Uterus (tissue), 4 donors: Measurements from ENCODE around the gene GALR1. TPM values are rescaled to one million over a fixed set of nuclear protein-coding genes. Genes with fewer than 3 reads are reported as not detected.

Experiments used
- DNase-seq, 2 donors: peaks; one replicate each; pipeline ENCODE4 v3.0.0-alpha.2; 2019 to 2020
- H3K27ac ChIP-seq, 2 donors: fragments of 200-600 bp; sonication (generic); 1 replicate in 1 of 2; 2 replicates in 1 of 2; pipeline ENCODE4 v1.5.1; 2016 to 2018
- H3K27me3 ChIP-seq, 2 donors: fragments of 200-600 bp; sonication (generic); one replicate each; pipeline ENCODE4 v1.5.1; 2018 to 2019; ENCODE audit warnings: control low read depth in 1 of 2
- H3K36me3 ChIP-seq, 2 donors: fragments of 200-600 bp; sonication (generic); one replicate each; pipeline ENCODE4 v1.5.1; 2019; ENCODE audit warnings: control low read depth in 1 of 2
- H3K4me1 ChIP-seq, 2 donors: fragments of 200-600 bp; sonication (generic); one replicate each; pipeline ENCODE4 v1.5.1; 2018 to 2019; ENCODE audit warnings: control low read depth in 1 of 2
- H3K4me3 ChIP-seq, 2 donors: fragments of 200-600 bp; sonication (generic); 1 replicate in 1 of 2; 2 replicates in 1 of 2; pipeline ENCODE4 v1.5.1; 2018 to 2019; ENCODE audit warnings: mild to moderate bottlenecking in 1 of 2
- H3K9me3 ChIP-seq, 2 donors: fragments of 200-600 bp; sonication (generic); one replicate each; pipeline ENCODE4 v1.5.1; 2019; ENCODE audit warnings: control low read depth in 1 of 2
- POLR2A ChIP-seq, 2 donors: fragments of 450-650 bp; IDR thresholded peaks; one replicate each; pipeline ENCODE4 v1.6.1; 2016; ENCODE audit warnings: antibody characterized with exemption in 2 of 2, mild to moderate bottlenecking in 1 of 2, moderate library complexity in 1 of 2
- intact Hi-C: fragments of 100-400 bp; cut with DNase I; formaldehyde crosslinking; loops from one replicate; pipeline ENCODE4 v1.15.1; 2023; ENCODE audit warnings: low total_unique reads
- total RNA-seq, 4 donors: library from RNA; depleted of rRNA in 3 of 4; stranded (reverse); fragments of >200 nt in 3 of 4; gene quantifications; one replicate each; pipeline versions ENCODE4 v1.1.0 to v1.2.4, GENCODE V29; 2014 to 2023
- TF ChIP-seq, protein P1 (sequence below), 4 experiments: fragments of 200-600 bp in 2 of 4; fragments of 450-650 bp in 2 of 4; sonication (generic) in 2 of 4; IDR thresholded peaks; one replicate each; pipeline ENCODE4 v1.5.1; 2016 to 2019; ENCODE audit warnings: antibody characterized with exemption in 4 of 4, mild to moderate bottlenecking in 2 of 4, moderate library complexity in 1 of 4
- donor health status: DM: yes; HTN: yes; CAD: no.

The GALR1 gene
- total RNA-seq, 4 donors from 2014 or later: 0.21 TPM; not detected in 3

DNA sequence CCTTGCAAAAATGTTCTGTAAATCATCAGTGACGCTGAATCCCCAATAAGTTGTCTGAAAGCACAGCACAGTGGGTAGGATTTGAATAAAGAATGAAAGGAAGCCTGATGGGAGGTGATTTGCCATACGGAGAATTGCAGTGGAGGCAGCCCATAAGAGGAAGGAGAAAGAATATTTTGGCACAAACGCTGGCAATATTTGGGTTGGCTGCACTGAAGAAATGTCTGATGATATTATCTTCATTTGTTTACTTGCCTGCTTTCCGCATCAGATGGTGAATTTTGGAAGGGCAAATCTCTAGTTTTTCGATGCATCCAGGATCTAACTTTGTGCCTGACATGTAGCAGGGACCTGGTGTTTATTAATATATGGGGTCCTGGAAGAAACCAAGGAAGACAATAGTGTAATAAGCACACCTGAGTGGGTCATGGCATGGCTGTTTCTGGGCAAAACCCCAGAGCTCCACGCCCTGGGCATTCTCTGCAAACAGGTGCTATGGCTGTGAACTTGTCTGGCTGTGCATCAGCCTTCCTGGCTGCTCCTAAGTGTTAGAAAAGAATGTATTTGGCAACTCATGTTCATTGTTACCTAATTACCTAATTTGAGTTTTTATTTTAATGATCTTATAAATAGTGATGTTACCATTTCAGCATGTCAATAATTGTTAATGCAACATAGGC lies 5.9 kb downstream of the GALR1 start:
- Histone ChIP-seq H3K4me3 (no peak overlapping the region), H3K4me1 (peaks cover 0 to 6% of the 10 kb centered on the region in 2 donors), H3K36me3 (no peaks in the 10 kb centered on the region), H3K27ac (no peak overlapping the region), H3K9me3 (no peaks in the 10 kb centered on the region), H3K27me3 (peaks cover 0 to 13% of the 10 kb centered on the region in 2 donors)
- TF ChIP-seq, protein P1, sequence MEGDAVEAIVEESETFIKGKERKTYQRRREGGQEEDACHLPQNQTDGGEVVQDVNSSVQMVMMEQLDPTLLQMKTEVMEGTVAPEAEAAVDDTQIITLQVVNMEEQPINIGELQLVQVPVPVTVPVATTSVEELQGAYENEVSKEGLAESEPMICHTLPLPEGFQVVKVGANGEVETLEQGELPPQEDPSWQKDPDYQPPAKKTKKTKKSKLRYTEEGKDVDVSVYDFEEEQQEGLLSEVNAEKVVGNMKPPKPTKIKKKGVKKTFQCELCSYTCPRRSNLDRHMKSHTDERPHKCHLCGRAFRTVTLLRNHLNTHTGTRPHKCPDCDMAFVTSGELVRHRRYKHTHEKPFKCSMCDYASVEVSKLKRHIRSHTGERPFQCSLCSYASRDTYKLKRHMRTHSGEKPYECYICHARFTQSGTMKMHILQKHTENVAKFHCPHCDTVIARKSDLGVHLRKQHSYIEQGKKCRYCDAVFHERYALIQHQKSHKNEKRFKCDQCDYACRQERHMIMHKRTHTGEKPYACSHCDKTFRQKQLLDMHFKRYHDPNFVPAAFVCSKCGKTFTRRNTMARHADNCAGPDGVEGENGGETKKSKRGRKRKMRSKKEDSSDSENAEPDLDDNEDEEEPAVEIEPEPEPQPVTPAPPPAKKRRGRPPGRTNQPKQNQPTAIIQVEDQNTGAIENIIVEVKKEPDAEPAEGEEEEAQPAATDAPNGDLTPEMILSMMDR (IDR thresholded peaks at IDR 0.05): no peak
- TF ChIP-seq POLR2A (IDR thresholded peaks at IDR 0.05): no peak
- intact Hi-C loops: no loop called here
- no peak for DNase-seq

DNA sequence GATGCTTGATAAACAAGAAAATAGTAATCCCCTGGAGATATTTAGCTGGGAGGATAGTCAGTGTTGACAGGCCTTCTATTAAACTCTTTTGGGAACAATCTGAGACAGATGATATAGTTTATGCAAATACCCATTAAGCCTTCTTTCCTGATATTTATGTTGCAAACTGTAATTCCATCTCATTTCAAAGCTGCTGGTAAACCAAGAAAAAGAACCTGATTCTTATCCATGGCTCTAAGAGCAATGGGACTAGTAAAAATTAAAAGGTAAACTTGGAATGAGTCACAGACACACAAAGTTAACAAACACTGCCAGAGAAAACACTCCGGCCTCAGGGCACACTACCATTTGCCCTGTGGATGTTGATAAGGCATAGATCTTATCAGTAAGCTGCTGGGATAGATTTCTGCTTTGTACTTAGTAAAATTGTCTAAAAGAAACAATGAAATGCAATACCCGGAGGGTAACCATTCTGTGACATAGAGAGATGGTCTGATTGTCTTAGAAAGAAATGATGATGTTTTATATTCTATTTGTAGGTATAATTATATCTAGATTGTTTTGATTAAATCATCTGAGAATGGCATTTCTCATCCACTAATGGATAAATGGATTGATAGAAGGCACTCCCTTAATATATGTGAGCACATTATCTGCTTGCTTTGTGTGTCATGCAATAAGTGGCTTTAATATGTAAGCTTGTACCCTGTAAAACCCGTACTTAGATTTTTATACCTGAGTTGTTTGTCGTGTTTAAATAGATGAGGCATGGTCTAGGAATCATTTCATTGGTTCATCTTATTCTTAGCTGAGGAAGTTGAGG lies 13.2 kb downstream of the GALR1 start:
- intact Hi-C loops: no loop called here
- no peaks in the 10 kb centered on the region for H3K4me1 ChIP-seq

GRCh38 chr18:77263466-77263763 lies 13.8 kb downstream of the GALR1 start:
- Histone ChIP-seq H3K36me3 (no peaks in the 10 kb centered on the region), H3K27ac (no peak overlapping the region), H3K4me1 (no peaks in the 10 kb centered on the region), H3K9me3 (no peaks in the 10 kb centered on the region), H3K27me3 (no peaks in the 10 kb centered on the region), H3K4me3 (no peak overlapping the region)
- intact Hi-C loops: no loop called here
- no peak for DNase-seq
- TF ChIP-seq, protein P1 (IDR thresholded peaks at IDR 0.05): no peak
- TF ChIP-seq POLR2A (IDR thresholded peaks at IDR 0.05): no peak

More for the DNA sequence above, 13.2 kb downstream of the GALR1 start:
- Histone ChIP-seq H3K36me3 (no peaks in the 10 kb centered on the region), H3K27ac (no peak overlapping the region), H3K9me3 (no peaks in the 10 kb centered on the region), H3K27me3 (no peaks in the 10 kb centered on the region), H3K4me3 (no peak overlapping the region)
- TF ChIP-seq, protein P1 (IDR thresholded peaks at IDR 0.05): no peak
- TF ChIP-seq POLR2A (IDR thresholded peaks at IDR 0.05): no peak
- DNase-seq: no peak

DNA sequence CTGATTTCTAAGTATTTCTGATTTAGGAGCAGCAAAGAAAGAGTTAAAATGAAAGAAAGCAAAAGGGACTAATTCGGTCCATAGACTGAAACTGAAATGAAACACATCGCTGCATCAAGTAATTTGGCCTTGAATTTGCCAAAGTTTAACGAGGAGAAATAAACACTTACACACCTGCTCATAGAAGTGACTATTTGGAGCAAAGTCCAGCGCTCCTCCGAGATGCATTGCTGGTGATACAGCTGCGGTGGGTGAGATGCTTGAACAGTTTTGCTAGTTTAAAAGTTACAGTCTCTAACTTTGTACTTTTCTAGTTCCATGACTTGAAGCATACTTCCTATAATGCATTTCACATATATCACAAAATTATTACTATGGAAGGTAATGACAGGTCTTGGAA lies 18.3 kb downstream of the GALR1 start:
- intact Hi-C loops: no loop called here
- no peak overlapping the region for H3K4me3 ChIP-seq
- H3K9me3 ChIP-seq: no peaks in the 10 kb centered on the region
- no peak for DNase-seq
- H3K27me3 ChIP-seq: no peaks in the 10 kb centered on the region
- no peaks in the 10 kb centered on the region for H3K36me3 ChIP-seq
- no peaks in the 10 kb centered on the region for H3K4me1 ChIP-seq
- TF ChIP-seq, protein P1 (IDR thresholded peaks at IDR 0.05): no peak
- TF ChIP-seq POLR2A (IDR thresholded peaks at IDR 0.05): no peak
- no peak overlapping the region for H3K27ac ChIP-seq

DNA sequence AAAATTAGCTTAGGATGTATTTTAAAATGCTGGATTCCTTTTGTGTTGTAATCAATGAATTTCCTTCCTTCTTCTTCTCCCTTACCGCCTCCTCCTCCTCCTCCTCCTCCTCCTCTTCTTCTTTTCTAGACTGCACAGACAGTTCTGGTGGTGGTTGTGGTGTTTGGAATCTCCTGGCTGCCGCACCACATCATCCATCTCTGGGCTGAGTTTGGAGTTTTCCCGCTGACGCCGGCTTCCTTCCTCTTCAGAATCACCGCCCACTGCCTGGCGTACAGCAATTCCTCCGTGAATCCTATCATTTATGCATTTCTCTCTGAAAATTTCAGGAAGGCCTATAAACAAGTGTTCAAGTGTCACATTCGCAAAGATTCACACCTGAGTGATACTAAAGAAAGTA lies 18.8 kb downstream of the GALR1 start:
- H3K36me3 ChIP-seq: no peaks in the 10 kb centered on the region
- H3K4me1 ChIP-seq: no peaks in the 10 kb centered on the region
- H3K4me3 ChIP-seq: no peak overlapping the region
- intact Hi-C loops: no loop called here
- no peaks in the 10 kb centered on the region for H3K9me3 ChIP-seq
- H3K27ac ChIP-seq: no peak overlapping the region
- no peaks in the 10 kb centered on the region for H3K27me3 ChIP-seq
- no peak for DNase-seq
- no peak for TF ChIP-seq POLR2A (IDR thresholded peaks at IDR 0.05)
- TF ChIP-seq, protein P1 (IDR thresholded peaks at IDR 0.05): no peak
